Subcutaneous adipose tissue (tissue), 4 donors: ENCODE results near the gene CA14. TPM values are rescaled to one million over a fixed set of nuclear protein-coding genes. Genes with fewer than 3 reads are reported as not detected.

ENCODE experiments used
- CTCF ChIP-seq: fragments of 450-650 bp; IDR thresholded peaks from one replicate; pipeline ENCODE4 v1.5.1; 2016; ENCODE audit warnings: low read depth, mild to moderate bottlenecking, control low read depth, antibody characterized with exemption, moderate library complexity
- total RNA-seq, 4 donors: library from RNA; depleted of rRNA; stranded (reverse); fragments of >200 nt; gene quantifications; one replicate each; pipeline ENCODE4 v1.1.0, GENCODE V29; 2016

CA14 gene
- total RNA-seq, 4 donors from 2014 or later, result not detected

DNA sequence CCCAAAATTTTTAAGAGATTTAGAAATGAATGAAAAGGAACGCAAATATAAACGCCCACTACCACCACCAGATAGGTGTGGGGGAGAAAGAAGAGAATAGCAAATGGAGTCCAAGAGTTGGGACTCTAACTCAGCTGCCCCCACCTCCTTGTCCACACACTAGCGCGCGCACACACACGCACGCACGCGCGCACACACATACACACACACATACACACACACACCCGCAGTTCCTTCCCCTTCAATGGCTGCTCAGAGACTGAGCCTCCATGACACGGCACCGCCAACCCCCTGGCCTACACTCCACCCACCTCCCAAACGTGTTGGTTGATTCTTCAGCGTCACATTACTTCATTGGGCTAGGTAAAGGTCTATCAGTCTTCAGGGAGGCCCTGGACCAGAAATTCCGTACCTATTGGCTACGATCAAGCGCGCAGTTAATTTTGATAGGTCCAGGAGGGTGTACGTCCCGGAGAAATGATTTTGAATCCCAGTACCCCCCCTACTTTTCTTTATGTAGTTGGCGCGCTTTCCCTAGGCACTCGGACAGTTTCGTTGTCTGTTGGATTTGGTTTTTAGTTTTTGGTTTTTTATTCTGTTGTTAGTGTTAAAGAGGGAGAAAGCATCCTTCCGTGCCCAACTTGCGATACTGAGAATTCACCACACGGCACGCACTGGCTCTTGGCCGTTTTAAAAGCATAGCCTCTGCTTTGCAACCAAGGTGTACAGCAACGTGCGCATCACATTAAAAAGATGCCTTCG, 21.5 kb upstream of the CA14 start, which contains the start of gene ANP32E:
ANP32E (minus strand) TSS at position 261 of the 762 bp plus-strand sequence. CDS start 326 bp downstream, outside the sequence.
- no peak for TF ChIP-seq CTCF

DNA sequence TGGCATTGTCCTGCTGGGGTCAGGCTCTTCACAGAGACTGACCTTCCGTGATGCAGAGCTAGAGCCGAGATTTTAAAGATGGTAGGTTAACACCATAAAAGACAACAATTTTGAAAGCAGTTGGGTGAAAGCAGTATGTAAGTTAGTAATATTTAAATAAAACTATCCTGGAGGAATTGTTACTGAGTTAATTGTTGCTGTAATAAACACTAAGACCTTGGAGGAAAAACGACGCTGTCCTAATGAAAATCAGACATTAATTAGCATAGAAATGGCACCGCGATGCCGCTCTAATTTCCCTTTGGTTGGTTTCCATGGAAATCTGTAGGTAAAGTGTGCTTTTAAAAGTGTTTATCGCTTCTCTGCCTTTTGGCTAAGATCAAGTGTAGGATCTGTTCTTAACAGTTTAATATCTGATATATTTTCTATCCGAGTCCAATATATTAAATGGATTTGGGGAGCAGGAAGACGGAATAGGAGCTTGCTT, 20.9 kb upstream of the CA14 start:
- no peak for TF ChIP-seq CTCF

DNA sequence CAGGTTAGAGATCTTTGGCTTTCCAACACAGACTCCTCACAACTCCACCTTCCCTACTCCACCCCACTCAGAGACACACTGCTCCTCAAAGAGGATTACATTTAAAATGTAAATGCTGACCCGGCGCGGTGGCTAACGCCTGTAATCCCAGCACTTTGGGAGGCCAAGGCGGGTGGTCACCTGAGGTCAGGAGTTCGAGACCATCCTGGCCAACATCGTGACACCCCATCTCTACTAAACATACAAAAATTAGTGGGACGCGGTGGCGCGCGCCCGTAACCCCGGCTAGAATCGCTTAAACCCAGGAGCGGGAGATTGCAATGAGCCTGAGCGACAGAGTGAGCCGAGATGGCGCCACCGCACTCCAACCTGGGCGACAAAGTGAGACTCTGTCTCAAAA, 19.8 kb upstream of the CA14 start:
- no peak for TF ChIP-seq CTCF

DNA sequence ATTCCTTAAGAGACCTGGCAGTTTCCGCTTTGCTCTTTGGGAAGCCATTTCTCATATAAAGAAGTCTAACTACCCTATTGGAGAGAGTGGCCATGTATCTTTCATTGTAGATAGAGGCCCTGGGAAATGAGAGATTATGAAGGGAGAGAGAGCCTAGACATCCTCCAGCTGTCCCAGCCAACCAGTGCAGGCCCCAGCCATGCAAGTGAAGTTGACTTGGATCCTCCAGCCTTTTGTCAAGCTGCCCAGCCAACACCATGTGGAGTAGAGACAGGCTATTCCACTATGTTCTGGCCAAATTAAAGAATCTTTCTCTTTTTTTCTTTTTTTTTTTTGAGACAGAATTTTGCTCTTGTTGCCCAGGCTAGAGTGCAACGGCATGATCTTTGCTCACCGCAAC, 14.6 kb upstream of the CA14 start:
- no peak for TF ChIP-seq CTCF

DNA sequence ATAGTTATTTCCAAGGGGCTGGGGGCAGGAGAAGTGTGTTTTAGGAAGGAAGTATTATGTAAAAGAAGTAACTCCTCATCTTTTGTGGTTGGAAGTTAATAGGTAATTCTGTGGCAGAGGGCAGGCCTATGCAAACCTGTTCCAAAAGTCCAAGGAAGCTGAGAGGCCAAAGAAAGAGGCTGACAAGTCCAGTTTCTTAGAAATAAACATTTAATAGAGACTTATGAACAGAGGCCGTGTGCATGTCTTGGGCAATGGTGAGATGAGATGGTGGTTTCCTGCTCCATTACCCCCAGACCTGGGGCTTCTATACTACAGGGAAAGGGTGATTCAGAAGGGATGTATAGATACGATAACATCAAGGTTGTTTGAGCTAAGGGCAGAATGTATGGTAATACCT, 7.6 kb upstream of the CA14 start:
- no peak for TF ChIP-seq CTCF

GRCh38 chr1:150256198-150256553, 1.4 kb upstream of the CA14 start:
- no peak for TF ChIP-seq CTCF

GRCh38 chr1:150256554-150257341, 826 bp upstream of the CA14 start:
- no peak for TF ChIP-seq CTCF
